Panc1 (cell line): ENCODE measurements around the gene CAPS2. TPM values are rescaled to one million over a fixed set of nuclear protein-coding genes. Genes with fewer than 3 reads are reported as not detected.

ENCODE experiments used
- ATAC-seq: fragments of 200-7000 bp; cut with Tn5 transposase; 2 replicates; pipeline ENCODE4 v1.9.1; 2020; ENCODE audit warnings: mild to moderate bottlenecking, moderate library complexity
- BruUV-seq: library from RNA; stranded (reverse); fragments of 400-500 nt; replicated peaks from 2 replicates; lab custom pipeline; 2021; lab: Mats Ljungman, UMichigan
- CTCF ChIA-PET: fragments of 300-600 bp; sonication (Branson Sonifier 250); formaldehyde crosslinking; loops from one replicate; lab custom pipeline; 2022; ENCODE audit warnings: antibody characterized with exemption; lab: Charles Lee
- POLR2A ChIA-PET: fragments of 300-600 bp; sonication (Branson Sonifier 250); formaldehyde crosslinking; loops from one replicate; lab custom pipeline; 2022; ENCODE audit warnings: antibody characterized with exemption; lab: Charles Lee
- DNase-seq: peaks from one replicate; pipeline ENCODE4 v3.0.0-alpha.2; 2010; ENCODE audit warnings: low read depth, low spot score
- H3K27ac ChIP-seq: 2 replicates; pipeline ENCODE4 v1.5.1; 2011; ENCODE audit warnings: mild to moderate bottlenecking, low read length, inconsistent platforms
- H3K27me3 ChIP-seq: fragments of 200-500 bp; sonication (Bioruptor generic); 2 replicates; pipeline ENCODE4 v1.6.0; 2014; ENCODE audit warnings: low read length, inconsistent platforms; ENCODE audit not compliant: control insufficient read depth, insufficient read depth
- H3K36me3 ChIP-seq: fragments of 200-500 bp; sonication (Bioruptor generic); 2 replicates; pipeline ENCODE4 v1.5.1; 2014; ENCODE audit warnings: inconsistent platforms, mild to moderate bottlenecking, low read length, moderate library complexity; ENCODE audit not compliant: control insufficient read depth, insufficient read depth
- H3K4me1 ChIP-seq: 2 replicates; pipeline ENCODE4 v1.5.1; 2011; ENCODE audit warnings: inconsistent platforms, mild to moderate bottlenecking, low read length, moderate library complexity; ENCODE audit not compliant: control insufficient read depth, insufficient read depth
- H3K4me3 ChIP-seq, 2 experiments: 2 replicates each; pipeline ENCODE4 v1.5.1; 2011 to 2012; ENCODE audit warnings: low read depth in 2 of 2, low read length in 2 of 2, mild to moderate bottlenecking in 2 of 2, inconsistent platforms in 1 of 2, moderate library complexity in 1 of 2
- H3K9me3 ChIP-seq: fragments of 200-500 bp; sonication (Bioruptor generic); 2 replicates; pipeline ENCODE4 v1.5.1; 2014; ENCODE audit warnings: low read depth, mild to moderate bottlenecking, inconsistent platforms, low read length, moderate library complexity; ENCODE audit not compliant: control insufficient read depth, insufficient read depth
- CTCF ChIP-seq: fragments of 450-650 bp; IDR thresholded peaks from 2 replicates; pipeline ENCODE4 v1.5.1; 2017; ENCODE audit warnings: mild to moderate bottlenecking
- POLR2AphosphoS5 ChIP-seq: IDR thresholded peaks from 2 replicates; pipeline ENCODE4 v1.6.1; 2012; ENCODE audit warnings: mild to moderate bottlenecking, low read depth, low read length, moderate library complexity
- REST ChIP-seq, 2 experiments: IDR thresholded peaks; 2 replicates each; pipeline ENCODE4 v1.6.1; 2011 to 2012; ENCODE audit warnings: low read depth in 2 of 2, control low read depth in 1 of 2, low read length in 1 of 2, mild to moderate bottlenecking in 1 of 2, moderate library complexity in 1 of 2; ENCODE audit not compliant: insufficient read depth in 1 of 2
- SIN3A ChIP-seq: IDR thresholded peaks from 2 replicates; pipeline ENCODE4 v1.6.1; 2012; ENCODE audit warnings: low read depth, mild to moderate bottlenecking, low read length, moderate library complexity, borderline replicate concordance; ENCODE audit not compliant: insufficient read depth
- TCF7L2 ChIP-seq: IDR thresholded peaks from 2 replicates; pipeline ENCODE4 v1.6.1; 2011; ENCODE audit warnings: mild to moderate bottlenecking, low read depth, low read length, inconsistent platforms
- in situ Hi-C: cut with HindIII; loops from 2 replicates; pipeline ENCODE4 v1.10.0; 2016; ENCODE audit warnings: low sequenced_read_pairs, low pct_unique_long_range_greater_than_20kb
- intact Hi-C: fragments of 100-400 bp; cut with micrococcal nuclease; formaldehyde crosslinking; loops from one replicate; pipeline ENCODE4 v1.10.0; 2022; ENCODE audit not compliant: unreplicated experiment
- total RNA-seq: library from RNA; stranded (reverse); gene quantifications from one replicate; pipeline ENCODE4 v1.2.1, GENCODE V29; 2021; ENCODE audit not compliant: unreplicated experiment

The CAPS2 gene
- total RNA-seq, 1 experiment from 2014 or later, result 11.8 TPM

DNA sequence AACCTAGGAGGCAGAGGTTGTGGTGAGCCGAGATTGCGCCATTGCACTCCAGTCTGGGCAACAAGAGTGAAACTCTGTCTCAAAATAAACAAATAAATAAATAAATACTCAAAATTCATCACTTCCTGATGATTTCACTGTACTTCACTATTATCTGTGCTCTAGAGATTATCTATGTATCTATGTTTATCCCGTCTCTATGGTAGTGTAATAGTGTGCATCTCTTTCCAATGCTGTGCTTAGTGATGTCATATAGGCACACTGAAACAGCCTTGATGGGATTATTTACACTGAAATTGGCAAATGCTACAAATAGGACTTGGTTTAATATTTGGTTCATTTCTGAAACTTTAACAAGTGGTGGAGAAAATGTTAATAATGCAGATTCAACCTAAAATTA is 6.5 kb downstream of the CAPS2 start:
- ATAC-seq (no peak), DNase-seq (no peak)
- Histone ChIP-seq H3K4me3 (no peak overlapping the region), H3K27me3 (no peaks in the 10 kb centered on the region), H3K27ac (no peak overlapping the region), H3K4me1 (peaks cover 3% of the 10 kb centered on the region; the same call in 1 of the 2 replicates), H3K9me3 (no peaks in the 10 kb centered on the region), H3K36me3 (no peaks in the 10 kb centered on the region)
- CTCF ChIA-PET, result no interaction called here
- intact Hi-C loops, result no loop called here
- in situ Hi-C loops, result no loop called here
- TF ChIP-seq SIN3A (no peak), TCF7L2 (no peak), REST (IDR thresholded peaks at IDR 0.05; ENCODE audit: insufficient read depth in 1 of 2, low read depth in 2 of 2, low read length in 1 of 2) (no peak), POLR2AphosphoS5 (no peak), CTCF (no peak)
- POLR2A ChIA-PET, result no interaction called here
- BruUV-seq, result no TSS peak

- BruUV-seq, result no TSS peak
- ATAC-seq (no peak), DNase-seq (no peak)
- intact Hi-C loops, result no loop called here
- Histone ChIP-seq H3K27ac (no peak overlapping the region), H3K27me3 (no peaks in the 10 kb centered on the region), H3K4me3 (no peak overlapping the region), H3K4me1 (no peaks in the 10 kb centered on the region), H3K36me3 (no peaks in the 10 kb centered on the region), H3K9me3 (no peaks in the 10 kb centered on the region)
- TF ChIP-seq SIN3A (no peak), CTCF (no peak), POLR2AphosphoS5 (no peak), TCF7L2 (no peak), REST (IDR thresholded peaks at IDR 0.05; ENCODE audit: insufficient read depth in 1 of 2, low read depth in 2 of 2, low read length in 1 of 2) (no peak)
- in situ Hi-C loops, result no loop called here
- ChIA-PET POLR2A (no interaction called here), CTCF (no interaction called here)
Measured at GRCh38 chr12:75322464-75322863, 7.7 kb downstream of the CAPS2 start.
